Nephron (organoid): ENCODE results near the gene PKP4.

Experiments
- H3K27ac Mint-ChIP-seq, 3 experiments: 2 replicates each; pipeline ENCODE4 v1.8.0; 2020; ENCODE audit warnings: mixed read lengths in 3 of 3, mild to moderate bottlenecking in 2 of 3, moderate library complexity in 1 of 3
- H3K27me3 Mint-ChIP-seq: 2 replicates; pipeline ENCODE4 v1.8.0; 2021; ENCODE audit warnings: low read depth, mild to moderate bottlenecking, moderate library complexity, mixed read lengths
- H3K36me3 Mint-ChIP-seq: 2 replicates; pipeline ENCODE4 v1.8.0; 2020; ENCODE audit warnings: low read depth, mixed read lengths
- H3K4me1 Mint-ChIP-seq: 2 replicates; pipeline ENCODE4 v1.8.0; 2020; ENCODE audit warnings: mixed read lengths
- H3K4me3 Mint-ChIP-seq, 3 experiments: 2 replicates each; pipeline ENCODE4 v1.8.0; 2020; ENCODE audit warnings: mild to moderate bottlenecking in 3 of 3, mixed read lengths in 3 of 3, moderate library complexity in 2 of 3
- H3K9me3 Mint-ChIP-seq: 2 replicates; pipeline ENCODE4 v1.8.0; 2020; ENCODE audit warnings: mixed read lengths
- CTCF ChIP-seq, 3 experiments: fragments of 200-600 bp; sonication (generic); IDR thresholded peaks; one replicate each; pipeline ENCODE4 v1.5.0; 2021; ENCODE audit warnings: antibody characterized with exemption in 3 of 3; ENCODE audit not compliant: unreplicated experiment in 3 of 3

Gene PKP4

GRCh38 chr2:158543957-158544356 lies 87.2 kb downstream of the PKP4 start:
- H3K27ac Mint-ChIP-seq = no peak overlapping the region
- H3K36me3 Mint-ChIP-seq = peaks cover 34% of the 10 kb centered on the region
- TF ChIP-seq CTCF (IDR thresholded peaks at IDR 0.05; ENCODE audit: unreplicated experiment in 3 of 3) = no peak
- no peaks in the 10 kb centered on the region for H3K27me3 Mint-ChIP-seq
- no peaks in the 10 kb centered on the region for H3K9me3 Mint-ChIP-seq
- no peak overlapping the region for H3K4me3 Mint-ChIP-seq
- peaks cover 17% of the 10 kb centered on the region for H3K4me1 Mint-ChIP-seq

GRCh38 chr2:158544998-158545397 lies 88.2 kb downstream of the PKP4 start:
- Mint-ChIP-seq H3K4me3 (no peak overlapping the region), H3K9me3 (no peaks in the 10 kb centered on the region), H3K36me3 (peaks cover 36% of the 10 kb centered on the region), H3K27ac (no peak overlapping the region), H3K27me3 (no peaks in the 10 kb centered on the region), H3K4me1 (peaks cover 7% of the 10 kb centered on the region)
- no peak for TF ChIP-seq CTCF (IDR thresholded peaks at IDR 0.05; ENCODE audit: unreplicated experiment in 3 of 3)

- no peak overlapping the region for H3K4me3 Mint-ChIP-seq
- peaks cover 39% of the 10 kb centered on the region for H3K36me3 Mint-ChIP-seq
- H3K27me3 Mint-ChIP-seq = no peaks in the 10 kb centered on the region
- no peaks in the 10 kb centered on the region for H3K9me3 Mint-ChIP-seq
- peaks cover 5% of the 10 kb centered on the region for H3K4me1 Mint-ChIP-seq
- no peak for TF ChIP-seq CTCF (IDR thresholded peaks at IDR 0.05; ENCODE audit: unreplicated experiment in 3 of 3)
- H3K27ac Mint-ChIP-seq = no peak overlapping the region
These were observed 89.8 kb downstream of the PKP4 start for GRCh38 chr2:158546412-158547144.

GRCh38 chr2:158553257-158553656 lies 96.5 kb downstream of the PKP4 start:
- no peak for TF ChIP-seq CTCF (IDR thresholded peaks at IDR 0.05; ENCODE audit: unreplicated experiment in 3 of 3)
- Mint-ChIP-seq H3K27me3 (no peaks in the 10 kb centered on the region), H3K9me3 (no peaks in the 10 kb centered on the region), H3K4me1 (no peaks in the 10 kb centered on the region), H3K27ac (no peak overlapping the region), H3K4me3 (no peak overlapping the region), H3K36me3 (peaks cover 46% of the 10 kb centered on the region)

- H3K4me1 Mint-ChIP-seq = no peaks in the 10 kb centered on the region
- no peaks in the 10 kb centered on the region for H3K27me3 Mint-ChIP-seq
- TF ChIP-seq CTCF (IDR thresholded peaks at IDR 0.05; ENCODE audit: unreplicated experiment in 3 of 3) = no peak
- H3K27ac Mint-ChIP-seq = no peak overlapping the region
- no peaks in the 10 kb centered on the region for H3K9me3 Mint-ChIP-seq
- H3K4me3 Mint-ChIP-seq = no peak overlapping the region
- H3K36me3 Mint-ChIP-seq = peaks cover 33% of the 10 kb centered on the region
These were observed 98.2 kb downstream of the PKP4 start for GRCh38 chr2:158554996-158555395.

GRCh38 chr2:158556124-158556523 lies 99.4 kb downstream of the PKP4 start:
- TF ChIP-seq CTCF (IDR thresholded peaks at IDR 0.05; ENCODE audit: unreplicated experiment in 3 of 3) = no peak
- no peak overlapping the region for H3K4me3 Mint-ChIP-seq
- H3K27me3 Mint-ChIP-seq = no peaks in the 10 kb centered on the region
- no peaks in the 10 kb centered on the region for H3K4me1 Mint-ChIP-seq
- no peaks in the 10 kb centered on the region for H3K9me3 Mint-ChIP-seq
- no peak overlapping the region for H3K27ac Mint-ChIP-seq
- H3K36me3 Mint-ChIP-seq = peaks cover 32% of the 10 kb centered on the region
